GM12878 (cell line): Measurements from ENCODE around the gene TRAPPC3L. TPM values are rescaled to one million over a fixed set of nuclear protein-coding genes. Genes with fewer than 3 reads are reported as not detected.

ENCODE experiments used
- ATAC-seq: fragments of 200-7000 bp; cut with Tn5 transposase; 3 replicates; pipeline ENCODE4 v1.9.1; 2020; ENCODE audit warnings: mild to moderate bottlenecking, moderate library complexity
- BruUV-seq: library from RNA; stranded (reverse); fragments of 400-500 nt; replicated peaks from 2 replicates; lab custom pipeline; 2021; lab: Mats Ljungman, UMichigan
- CTCF ChIA-PET: fragments of 300-600 bp; sonication (Branson Sonifier 250); formaldehyde crosslinking; extraction: SDS; loops from one replicate; lab custom pipeline; 2021; ENCODE audit warnings: inconsistent platforms; lab: Yijun Ruan, JAX
- POLR2A ChIA-PET: fragments of 350-600 bp; formaldehyde crosslinking; extraction: SDS; loops from one replicate; lab custom pipeline; 2021; ENCODE audit warnings: inconsistent platforms; lab: Charles Lee
- RAD21 ChIA-PET: fragments of 300-600 bp; sonication (Branson Sonifier 250); formaldehyde crosslinking; loops from one replicate; lab custom pipeline; 2023; ENCODE audit warnings: antibody characterized with exemption; ENCODE audit not compliant: unreplicated experiment; lab: Charles Lee
- SMC1A ChIA-PET: fragments of 300-600 bp; sonication (Branson Sonifier 250); formaldehyde crosslinking; loops from one replicate; lab custom pipeline; 2023; ENCODE audit not compliant: unreplicated experiment, uncharacterized antibody; lab: Charles Lee
- DNase-seq: peaks from one replicate; pipeline ENCODE4 v3.0.0-alpha.2; 2011; ENCODE audit warnings: low read depth, low spot score
- FAIRE-seq: peaks from 3 replicates; lab custom pipeline; 2011; peaks lifted over from hg19 to GRCh38; lab: Jason Lieb, UNC
- H2AFZ ChIP-seq: 2 replicates; pipeline ENCODE4 v1.6.0; 2011; ENCODE audit warnings: low read depth, low read length, control low read depth; ENCODE audit not compliant: control insufficient read depth
- H3K27ac ChIP-seq: 2 replicates; pipeline ENCODE4 v1.5.1; 2011; ENCODE audit warnings: control low read depth; ENCODE audit not compliant: control insufficient read depth, insufficient read depth
- H3K27me3 ChIP-seq, 2 experiments: replicated peaks in 1 of 2; 2 replicates each; pipeline versions ENCODE4 v1.6.0 to v1.6.1; 2011; ENCODE audit warnings: low read length in 1 of 2; ENCODE audit not compliant: control insufficient read depth in 2 of 2, insufficient read depth in 2 of 2
- H3K36me3 ChIP-seq, 2 experiments: 2 replicates each; pipeline ENCODE4 v1.5.1; 2011; ENCODE audit warnings: low read length in 1 of 2; ENCODE audit not compliant: control insufficient read depth in 2 of 2, insufficient read depth in 2 of 2
- H3K4me1 ChIP-seq: 2 replicates; pipeline ENCODE4 v1.6.1; 2011; ENCODE audit warnings: mild to moderate bottlenecking, low read length, moderate library complexity, mixed read lengths; ENCODE audit not compliant: control insufficient read depth, insufficient read depth
- H3K4me2 ChIP-seq: 2 replicates; pipeline ENCODE4 v1.6.0; 2011; ENCODE audit warnings: control low read depth; ENCODE audit not compliant: control insufficient read depth, insufficient read depth
- H3K4me3 ChIP-seq: fragments of 200-600 bp; sonication (generic); 2 replicates; pipeline ENCODE4 v1.5.1; 2016
- H3K79me2 ChIP-seq: 2 replicates; pipeline ENCODE4 v1.6.0; 2011; ENCODE audit warnings: low read length; ENCODE audit not compliant: control insufficient read depth, insufficient read depth
- H3K9ac ChIP-seq: 2 replicates; pipeline ENCODE4 v1.8.0; 2011; ENCODE audit warnings: low read length, control low read depth, mixed read lengths; ENCODE audit not compliant: control insufficient read depth, insufficient read depth
- H3K9me3 ChIP-seq: replicated peaks from 3 replicates; pipeline ENCODE4 v1.5.1; 2011; ENCODE audit warnings: mild to moderate bottlenecking, low read length; ENCODE audit not compliant: control insufficient read depth, insufficient read depth
- H4K20me1 ChIP-seq: 2 replicates; pipeline ENCODE4 v1.6.0; 2011; ENCODE audit not compliant: control insufficient read depth, insufficient read depth
- EED ChIP-seq: sonication (generic); IDR thresholded peaks from 2 replicates; pipeline ENCODE4 v1.6.1; 2016; ENCODE audit warnings: antibody characterized with exemption, low read depth
- EP300 ChIP-seq, 2 experiments: fragments of 150-350 bp in 1 of 2; IDR thresholded peaks; 2 replicates each; pipeline ENCODE4 v1.6.1; 2011 to 2012; ENCODE audit warnings: low read depth in 2 of 2, low read length in 2 of 2, borderline replicate concordance in 1 of 2, improper control_type of control experiment in 1 of 2, inconsistent platforms in 1 of 2; ENCODE audit not compliant: control insufficient read depth in 1 of 2
- IKZF1 ChIP-seq: fragments of 450-650 bp; conservative IDR thresholded peaks from 2 replicates; pipeline ENCODE4 v1.6.1; 2017; ENCODE audit warnings: antibody characterized with exemption, mild to moderate bottlenecking
- IKZF2 ChIP-seq, 2 experiments: fragments of 450-650 bp; IDR thresholded peaks; 2 replicates each; pipeline ENCODE4 v1.6.1; 2017; ENCODE audit warnings: mild to moderate bottlenecking in 2 of 2, moderate library complexity in 2 of 2
- KAT2A ChIP-seq: conservative IDR thresholded peaks from 2 replicates; pipeline ENCODE4 v1.6.1; 2011; ENCODE audit warnings: low read depth, low read length; ENCODE audit not compliant: control insufficient read depth
- MLLT1 ChIP-seq: fragments of 450-650 bp; IDR thresholded peaks from 2 replicates; pipeline ENCODE4 v1.6.1; 2016; ENCODE audit warnings: mild to moderate bottlenecking
- NFIC ChIP-seq: IDR thresholded peaks from 2 replicates; pipeline ENCODE4 v1.6.1; 2012; ENCODE audit warnings: low read depth, mild to moderate bottlenecking, inconsistent platforms, low read length, moderate library complexity
- RUNX3 ChIP-seq: IDR thresholded peaks from 2 replicates; pipeline ENCODE4 v1.6.1; 2012; ENCODE audit warnings: low read length, inconsistent platforms
- SPI1 ChIP-seq: IDR thresholded peaks from 2 replicates; pipeline ENCODE4 v1.6.1; 2011; ENCODE audit warnings: low read depth, mild to moderate bottlenecking, low read length, moderate library complexity, borderline replicate concordance; ENCODE audit not compliant: insufficient read depth
- SRF ChIP-seq, 2 experiments: IDR thresholded peaks; 2 replicates each; pipeline ENCODE4 v1.6.1; 2011; ENCODE audit warnings: low read depth in 2 of 2, low read length in 2 of 2, mild to moderate bottlenecking in 1 of 2, moderate library complexity in 1 of 2
- TCF12 ChIP-seq: IDR thresholded peaks from 2 replicates; pipeline ENCODE4 v1.6.1; 2011; ENCODE audit warnings: low read depth, mild to moderate bottlenecking, low read length
- WGBS: methylation state at CpG from one replicate; pipeline ENCODE4 v1.1.6; 2016; ENCODE audit warnings: low lambda C conversion rate; ENCODE audit not compliant: insufficient replicate concordance, insufficient coverage; ENCODE audit errors: missing lambda C conversion rate; 5-methylcytosine and 5-hydroxymethylcytosine counted together
- in situ Hi-C: fragments of 300-500 bp; cut with MboI; formaldehyde crosslinking; loops from 9 replicates; pipeline ENCODE4 v1.14.3; 2018; ENCODE audit warnings: mixed read lengths
- intact Hi-C: fragments of 100-400 bp; cut with micrococcal nuclease; formaldehyde crosslinking; loops from one replicate; pipeline ENCODE4 v1.14.2; 2022; ENCODE audit not compliant: unreplicated experiment
- polyA plus RNA-seq, 11 experiments: library from polyadenylated mRNA; depleted of rRNA in 4 of 11; unstranded in 6 of 11; stranded (reverse) in 5 of 11; fragments of >200 nt; fragmentation: Nextera tagmentation in 4 of 11; fragmentation: Illumina TruSeq in 1 of 11; extraction: Ambion mirVana in 4 of 11; extraction: Trizol in 1 of 11; gene quantifications; 1 replicate in 1 of 11; 2 replicates in 10 of 11; pipeline versions ENCODE4 v1.2.1 to v1.2.3, GENCODE V29; 2011 to 2016; ENCODE audit warnings: inconsistent platforms in 2 of 11, missing spikeins in 2 of 11, low read depth in 1 of 11
- total RNA-seq, 4 experiments: library from RNA; depleted of rRNA in 3 of 4; stranded (reverse); fragments of >200 nt in 3 of 4; fragmentation: Illumina TruSeq in 1 of 4; extraction: Trizol in 1 of 4; gene quantifications; 2 replicates each; pipeline versions ENCODE4 v1.2.1 to v1.2.3, GENCODE V29; 2013 to 2021

The TRAPPC3L gene
- total and polyA plus RNA-seq, 10 of the 15 experiments (the other 5 are each of a cell fraction or from before 2014, with no cell fraction given): not detected

GRCh38 chr6:116450769-116451740, 94.4 kb downstream of the TRAPPC3L start:
- Histone ChIP-seq H3K4me3 (no peak overlapping the region), H3K4me2 (peak overlapping the region; percentile 67), H3K36me3 (no peaks in the 10 kb centered on the region), H2AFZ (peak overlapping the region; percentile 45), H3K9ac (no peak overlapping the region), H3K9me3 (no peaks in the 10 kb centered on the region), H3K27me3 (no peaks in the 10 kb centered on the region), H4K20me1 (no peaks in the 10 kb centered on the region), H3K79me2 (no peaks in the 10 kb centered on the region), H3K27ac (peak overlapping the region; percentile 22; the same call in 1 of the 2 replicates), H3K4me1 (peaks cover 10% of the 10 kb centered on the region)
- DNase-seq (peak; percentile 52), ATAC-seq (peak; percentile 93), FAIRE-seq (peak; percentile 71)
- no TSS peak for BruUV-seq
- intact Hi-C loops (no loop called here), in situ Hi-C loops (no loop called here)
- WGBS: 53% methylated on average over 9 of the region's 9 CpGs
- ChIA-PET CTCF (interaction anchor here (0.7 to 4.3 kb wide), 9 partner anchors 10 to 182 kb away, joined by 3 to 25 read pairs (median 4); no protein-coding TSS in a partner anchor), POLR2A (interaction anchor here (0.7 to 1.5 kb wide), 2 partner anchors 60 to 133 kb away, joined by 3 to 4 read pairs; no protein-coding TSS in a partner anchor), SMC1A (interaction anchor here (0.7 to 2.1 kb wide), 9 partner anchors 12 to 164 kb away, joined by 3 to 9 read pairs (median 4); no protein-coding TSS in a partner anchor), RAD21 (interaction anchor here (0.8 to 7.3 kb wide), 8 partner anchors 11 to 233 kb away, joined by 3 to 54 read pairs (median 4); no protein-coding TSS in a partner anchor)
- TF ChIP-seq TCF12 (0 out of 2 replicates have a peak, but pooled peaks have one; percentile 31), SPI1 (peak; percentile 61; the same call in 1 of the 2 replicates), NFIC (peak; percentile 19; the same call in 1 of the 2 replicates), RUNX3 (peak; percentile 81), EED (peak; percentile 44), IKZF2 (IDR thresholded peaks at IDR 0.05) (peak; percentile 59 to 64; a peak in 3 of 4 replicates), MLLT1 (peak; percentile 89), SRF (IDR thresholded peaks at IDR 0.05; ENCODE audit: low read depth in 2 of 2, low read length in 2 of 2) (0 out of 4 replicates have a peak, but pooled peaks of 1 of the 2 experiments have one; percentile 41), IKZF1 (peak; percentile 53; the same call in 1 of the 2 replicates), KAT2A (no peak), EP300 (IDR thresholded peaks at IDR 0.05; ENCODE audit: borderline replicate concordance in 1 of 2, control insufficient read depth in 1 of 2, low read depth in 2 of 2, low read length in 2 of 2) (no peak)
